HL-60/S4 treated with retinoic acid at 250 ng/mL for 4 days and 3 days (cell line): Measurements from ENCODE around the gene FRYL.
"Not testable (repeated sequence)": the region's sequence is repeated elsewhere in the genome, so short reads cannot be mapped to it uniquely, and the experiment has no call there.

Experiments used
- in situ Hi-C: fragments of 300-500 bp; cut with MboI; formaldehyde crosslinking; loops from 2 replicates; pipeline ENCODE4 v1.7.0; 2022; ENCODE audit warnings: low sequenced_read_pairs

Gene FRYL

DNA sequence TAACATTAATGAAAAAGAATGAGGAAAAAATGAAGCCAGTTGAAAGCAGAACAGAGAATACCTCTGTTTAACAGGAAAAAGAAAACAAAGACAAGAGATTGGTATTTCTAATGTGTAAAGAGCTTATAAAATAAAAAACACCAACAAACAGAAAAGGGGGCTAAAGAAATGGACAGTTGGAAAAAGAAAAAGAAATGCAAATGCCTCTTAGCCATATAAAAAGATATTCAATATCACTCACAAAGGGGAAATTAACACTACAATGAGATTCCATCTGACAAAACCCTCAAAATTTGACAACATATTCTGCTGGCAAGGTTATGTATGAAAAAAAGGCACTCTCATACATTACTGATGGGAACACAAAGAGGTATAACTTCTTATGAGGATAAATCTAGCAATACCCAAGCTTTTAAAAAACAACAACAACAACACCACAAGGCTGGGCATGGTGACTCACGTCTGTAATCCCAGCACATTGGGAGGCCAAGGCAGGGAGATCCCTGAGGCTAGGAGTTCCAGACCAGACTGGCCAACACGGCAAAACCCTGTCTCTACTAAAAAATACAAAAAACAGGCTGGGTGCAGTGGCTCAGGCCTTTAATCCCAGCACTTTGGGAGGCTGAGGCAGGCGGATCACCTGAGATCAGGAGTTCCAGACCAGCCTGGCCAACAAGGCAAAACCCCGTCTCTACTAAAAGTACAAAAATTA is 75.8 kb downstream of the FRYL start:
- in situ Hi-C loops: no loop called here

DNA sequence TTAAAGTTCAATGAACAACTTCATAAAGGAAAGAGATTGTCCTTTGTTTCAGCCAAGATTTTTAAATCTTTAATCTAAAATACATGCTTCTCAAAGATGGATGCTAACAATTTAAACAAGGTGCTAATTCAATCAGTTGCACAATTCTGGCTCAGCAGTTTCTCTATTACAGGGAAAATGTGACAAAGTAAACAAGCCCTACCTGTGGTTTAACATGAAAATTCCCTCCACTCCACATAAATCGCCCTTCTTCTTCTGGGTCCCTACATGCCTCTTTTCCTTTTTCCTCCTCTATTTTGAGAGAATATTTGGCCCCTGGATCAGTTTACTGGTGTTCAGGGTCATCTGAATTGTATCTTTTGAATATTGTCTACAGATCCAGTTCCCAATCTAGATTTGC is 80.6 kb downstream of the FRYL start:
- in situ Hi-C loops: no loop called here

DNA sequence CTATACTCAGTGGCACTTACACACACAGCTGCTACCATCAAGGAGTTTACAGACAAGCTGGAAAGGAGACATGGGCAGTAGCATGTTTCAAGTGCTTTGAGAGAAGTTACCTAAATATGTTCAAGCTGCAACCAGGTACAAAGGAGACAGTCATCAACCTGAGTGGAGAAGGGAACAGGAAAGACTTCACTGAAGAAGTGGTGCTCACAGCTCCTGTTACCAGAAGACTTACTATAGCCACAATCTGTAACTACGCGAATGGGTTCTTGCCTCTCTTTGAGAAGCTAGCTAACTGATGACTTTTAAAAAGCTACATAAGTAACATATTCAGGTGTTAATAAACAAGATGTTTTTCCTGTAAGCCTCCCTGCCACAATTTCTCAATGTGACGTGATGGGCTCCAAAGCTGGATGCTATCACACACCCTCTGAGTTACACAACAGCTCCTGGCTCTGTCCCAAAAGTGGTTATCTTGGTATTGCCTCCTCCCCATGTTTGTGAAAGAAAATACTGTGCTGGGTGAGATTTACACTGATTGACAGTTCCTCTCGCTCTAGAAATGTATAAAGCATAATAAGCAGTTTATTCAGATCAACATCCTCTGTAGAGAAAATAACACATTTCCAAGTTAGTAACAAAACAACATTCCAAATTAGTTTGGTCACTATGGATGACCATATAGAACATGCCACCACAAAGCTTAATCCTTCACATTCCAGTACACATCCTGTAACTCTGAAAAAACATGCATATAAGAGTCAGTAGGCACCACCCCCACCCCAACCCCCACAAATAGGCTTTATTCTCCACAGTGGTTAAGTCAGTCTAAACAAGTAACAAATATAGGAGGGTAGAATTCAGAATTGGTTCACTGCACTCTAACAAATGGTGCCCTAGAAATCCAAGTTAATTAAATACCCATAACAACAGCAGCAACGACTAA is 81.8 kb downstream of the FRYL start:
- in situ Hi-C loops: no loop called here

DNA sequence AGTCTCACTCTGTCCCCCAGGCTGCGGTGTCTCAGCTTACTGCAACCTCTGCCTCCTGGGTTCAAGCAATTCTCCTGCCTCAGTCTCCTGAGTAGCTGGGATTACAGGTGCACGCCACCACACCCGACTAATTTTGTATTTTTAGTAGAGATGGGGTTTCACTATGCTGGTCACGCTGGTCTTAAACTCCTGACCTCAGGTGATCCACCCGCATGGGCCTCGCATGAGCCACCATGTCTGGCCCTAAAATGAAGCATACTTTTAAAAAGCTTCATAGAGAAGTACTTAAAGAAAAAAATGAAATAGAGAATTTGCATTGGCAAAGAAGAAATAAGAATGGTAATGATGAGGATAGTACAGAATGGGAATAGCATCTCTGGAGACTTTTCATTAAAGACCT is 82.6 kb downstream of the FRYL start:
- in situ Hi-C loops: not testable (repeated sequence)

DNA sequence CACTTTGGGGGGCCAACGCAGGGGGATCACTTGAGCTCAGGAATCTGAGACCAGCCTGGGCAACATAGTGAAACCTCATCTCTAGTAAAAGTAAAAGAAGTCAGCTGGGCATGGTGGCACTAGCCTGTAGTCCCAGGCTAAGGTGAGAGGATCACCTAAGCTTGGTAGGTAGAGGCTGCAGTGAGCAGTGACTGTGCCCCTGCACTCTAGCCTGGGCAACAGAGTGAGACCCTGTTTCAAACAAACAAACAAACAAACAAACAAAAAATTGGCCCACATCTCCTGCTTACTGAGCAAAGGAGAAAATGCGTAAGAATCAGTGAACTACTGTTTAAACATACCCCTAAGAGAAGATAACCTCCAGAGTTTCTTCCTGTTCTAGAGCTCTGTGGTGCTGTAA is 85.3 kb downstream of the FRYL start:
- in situ Hi-C loops: no loop called here

DNA sequence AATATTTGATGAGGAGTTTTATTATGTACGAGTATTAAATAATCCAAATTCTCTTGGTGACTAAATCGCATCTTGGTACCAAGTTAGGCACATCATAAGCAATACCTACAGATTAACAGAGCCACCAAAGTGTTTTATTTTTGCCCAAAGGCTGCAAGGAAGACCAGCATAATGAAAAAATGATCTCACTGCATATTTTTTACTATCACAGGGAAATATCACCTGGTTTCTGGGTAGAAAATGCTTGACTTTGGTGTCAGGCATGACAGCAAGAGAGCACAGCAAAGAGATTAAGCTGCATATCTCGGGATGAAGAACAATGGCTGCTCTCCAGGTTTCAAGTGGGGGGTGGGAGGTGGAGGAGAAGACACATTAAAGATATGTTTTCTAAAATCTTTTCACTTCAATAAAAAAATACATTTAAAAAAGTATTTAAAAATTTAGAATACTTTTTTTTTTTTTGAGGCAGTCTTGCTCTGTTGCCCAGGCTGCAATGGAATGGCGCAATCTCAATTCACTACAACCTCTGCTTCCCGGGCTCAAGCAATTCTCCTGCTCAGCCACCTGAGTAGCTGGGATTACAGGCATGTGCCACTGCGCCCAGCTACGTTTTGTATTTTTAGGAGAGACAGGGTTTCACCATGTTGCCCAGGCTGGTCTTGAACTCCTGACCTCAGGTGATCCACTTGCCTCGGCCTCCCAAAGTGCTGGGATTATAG is 86.1 kb downstream of the FRYL start:
- in situ Hi-C loops: no loop called here

DNA sequence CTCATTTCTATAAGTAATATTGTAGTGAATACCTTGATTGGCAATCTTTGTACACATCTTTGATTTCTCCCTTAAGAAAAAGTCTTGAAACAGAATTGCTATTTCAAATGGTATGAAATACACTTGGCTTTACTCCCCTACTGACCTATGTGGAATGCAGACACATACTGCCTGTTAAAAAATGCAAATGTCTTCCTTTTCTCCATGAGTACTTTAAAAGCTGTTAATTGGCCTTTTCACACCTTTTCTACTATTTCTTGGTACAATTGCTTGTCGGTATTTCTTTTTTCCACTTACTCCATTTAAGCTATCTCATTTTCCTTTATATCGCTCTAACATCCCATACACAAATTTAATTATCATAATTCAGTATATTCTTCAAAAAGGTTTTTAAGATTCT is 87.2 kb downstream of the FRYL start:
- in situ Hi-C loops: no loop called here

DNA sequence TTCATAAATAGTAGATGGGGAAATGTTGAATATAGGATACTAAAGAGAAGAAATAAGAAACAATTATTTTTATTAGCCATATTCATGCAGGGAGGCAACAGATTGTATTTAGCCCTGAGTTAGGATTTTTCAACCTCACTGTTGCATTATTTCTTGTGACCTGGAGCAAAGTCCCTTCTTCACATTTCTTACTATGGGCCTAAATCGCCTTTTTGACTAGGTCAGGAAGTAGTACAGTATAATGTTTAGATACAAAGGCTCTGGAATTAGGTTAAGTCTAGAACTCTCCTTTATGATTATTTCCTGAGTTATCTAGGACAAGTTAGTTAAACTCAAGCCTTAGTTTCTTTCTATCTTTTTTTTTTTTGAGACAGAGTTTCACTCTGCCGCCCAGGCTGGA is 88.0 kb downstream of the FRYL start:
- in situ Hi-C loops: no loop called here

DNA sequence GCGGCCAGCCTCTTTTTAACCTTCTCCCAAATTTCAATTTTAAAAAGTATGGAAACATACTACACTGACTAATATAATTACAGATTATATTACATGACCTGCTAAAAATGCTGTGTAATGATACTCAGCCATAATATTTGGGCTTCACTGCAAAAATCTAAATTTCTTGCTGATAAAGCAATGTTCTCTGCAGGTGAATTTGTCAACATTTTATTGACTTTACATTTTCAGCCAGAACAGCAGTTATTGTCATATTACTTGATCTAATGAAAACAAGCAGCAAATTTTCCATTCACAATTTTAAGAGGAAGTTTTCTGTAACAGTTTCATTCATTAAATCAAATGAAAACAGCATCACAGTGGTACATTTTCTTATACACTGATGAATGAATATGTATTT is 91.1 kb downstream of the FRYL start:
- in situ Hi-C loops: no loop called here

DNA sequence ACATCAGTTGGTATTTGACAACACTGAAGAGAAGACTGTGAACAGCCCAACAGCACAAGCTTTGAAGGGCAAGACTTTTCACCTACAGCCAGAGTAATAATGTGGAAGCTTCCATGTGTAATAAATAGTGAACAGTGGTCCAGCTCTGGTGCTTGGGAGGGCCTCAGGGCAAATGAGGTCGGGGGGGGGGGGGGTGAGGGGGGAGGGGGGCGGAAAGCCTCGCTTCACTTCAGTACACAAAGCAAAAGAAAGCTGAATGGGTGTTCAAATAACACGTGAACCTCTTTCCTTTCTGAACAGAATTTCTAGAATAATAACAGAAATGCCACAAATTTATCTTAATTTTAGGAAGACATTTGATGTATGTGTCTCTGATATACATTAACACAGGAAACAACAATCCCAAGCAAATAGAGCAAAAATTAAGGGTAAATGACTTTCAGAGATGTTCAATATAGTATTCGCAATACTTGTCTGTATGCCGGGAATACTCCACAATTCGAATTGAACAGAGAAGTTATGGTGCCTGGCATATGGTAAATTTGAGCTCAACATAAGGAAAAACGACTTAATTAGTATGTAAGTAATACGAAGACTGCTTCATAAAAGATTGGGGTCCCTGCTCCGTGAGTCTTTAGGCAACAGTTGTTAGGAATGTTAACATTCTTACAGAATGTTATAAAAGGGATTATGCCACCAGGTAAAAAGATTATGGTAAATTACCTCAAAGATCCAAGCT is 92.6 kb downstream of the FRYL start:
- in situ Hi-C loops: no loop called here

DNA sequence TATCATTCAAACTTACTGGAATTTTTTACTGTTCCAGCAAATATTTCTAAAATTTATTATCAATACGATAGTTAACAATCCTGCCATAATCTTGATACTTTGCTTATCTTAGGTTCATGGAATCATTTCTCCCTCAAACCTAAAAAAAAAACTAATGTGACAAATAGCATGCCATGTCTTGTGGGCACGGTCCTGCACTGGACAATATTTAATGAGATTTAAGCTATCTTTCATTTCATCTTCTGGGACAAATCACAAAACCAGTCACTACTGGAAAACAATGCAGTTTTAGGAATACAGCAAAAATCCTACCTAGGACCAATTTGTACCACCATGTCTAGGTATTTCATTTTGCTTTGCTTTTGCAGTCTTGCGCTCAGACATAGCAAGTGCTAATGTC is 93.7 kb downstream of the FRYL start:
- in situ Hi-C loops: no loop called here

DNA sequence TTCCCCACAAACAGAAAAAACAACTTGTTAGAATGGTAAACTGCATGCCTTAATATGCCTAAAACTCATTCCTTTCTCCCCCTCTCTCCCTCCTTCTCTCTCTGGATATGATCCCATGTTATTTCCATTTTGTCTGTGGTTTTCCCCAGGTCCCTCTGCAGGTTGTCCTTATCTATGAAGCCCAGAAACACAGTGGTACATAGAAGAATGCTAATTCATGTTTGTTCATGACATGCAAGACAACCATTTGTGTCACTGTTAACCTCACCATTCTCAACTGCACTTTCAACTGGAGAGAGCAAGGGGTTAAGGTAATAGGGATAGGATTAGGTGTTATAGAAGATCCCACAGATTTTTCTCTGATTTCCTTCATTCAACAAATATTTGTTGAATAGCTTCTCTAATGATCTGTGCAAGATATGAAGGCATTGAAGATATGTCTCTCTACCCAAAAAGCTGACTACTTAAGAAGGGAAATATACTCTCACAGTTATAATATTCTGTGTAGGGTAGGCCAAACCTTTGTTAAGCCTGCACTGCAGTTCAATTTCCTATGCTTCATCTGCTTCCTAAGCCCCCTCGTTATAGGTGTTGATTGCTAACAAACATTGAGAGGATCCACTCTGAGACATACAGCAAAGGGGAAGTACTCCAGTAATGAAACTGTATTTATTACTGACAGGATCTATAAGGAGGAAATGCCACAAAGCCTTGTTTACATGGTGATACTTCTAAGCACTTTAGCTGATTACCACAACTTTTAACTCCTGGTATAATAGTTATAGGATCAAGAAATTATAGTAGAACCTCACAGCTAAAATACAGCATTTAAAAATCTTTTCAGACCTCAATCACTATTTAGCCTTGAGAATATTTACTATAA is 96.1 kb downstream of the FRYL start:
- in situ Hi-C loops: no loop called here

DNA sequence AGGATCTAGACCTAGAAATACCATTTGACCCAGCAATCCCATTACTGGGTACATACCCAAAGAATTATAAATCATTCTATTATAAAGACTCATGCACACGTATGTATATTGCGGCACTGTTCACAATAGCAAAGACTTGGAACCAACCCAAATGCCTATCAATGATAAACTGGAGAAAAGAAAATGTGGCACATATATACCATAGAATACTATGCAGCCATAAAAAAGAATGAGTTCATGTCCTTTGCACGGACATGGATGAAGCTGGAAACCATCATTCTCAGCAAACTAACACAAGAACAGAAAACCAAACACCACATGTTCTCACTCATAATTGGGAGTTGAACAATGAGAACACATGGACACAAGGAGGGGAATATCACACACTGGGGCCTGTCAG is 97.2 kb downstream of the FRYL start:
- in situ Hi-C loops: not testable (repeated sequence)

DNA sequence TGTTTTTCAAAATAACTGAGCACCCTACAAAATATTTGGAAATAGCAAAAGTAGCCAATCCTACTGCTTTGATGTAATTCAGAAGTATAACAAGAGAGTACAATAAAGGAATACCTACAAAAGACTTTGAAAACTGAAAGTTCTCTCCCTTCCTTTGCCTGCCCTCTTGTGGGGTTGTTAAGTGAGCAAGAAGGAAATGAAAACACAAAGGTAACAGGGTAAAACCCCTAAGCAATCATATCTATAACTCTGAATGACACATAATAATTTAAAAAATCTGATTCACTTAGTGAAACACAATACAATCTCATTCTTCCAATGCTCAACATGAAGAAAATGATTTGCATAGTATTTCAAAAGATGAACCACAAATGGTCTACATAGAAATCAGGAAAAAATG is 98.2 kb downstream of the FRYL start:
- in situ Hi-C loops: no loop called here

DNA sequence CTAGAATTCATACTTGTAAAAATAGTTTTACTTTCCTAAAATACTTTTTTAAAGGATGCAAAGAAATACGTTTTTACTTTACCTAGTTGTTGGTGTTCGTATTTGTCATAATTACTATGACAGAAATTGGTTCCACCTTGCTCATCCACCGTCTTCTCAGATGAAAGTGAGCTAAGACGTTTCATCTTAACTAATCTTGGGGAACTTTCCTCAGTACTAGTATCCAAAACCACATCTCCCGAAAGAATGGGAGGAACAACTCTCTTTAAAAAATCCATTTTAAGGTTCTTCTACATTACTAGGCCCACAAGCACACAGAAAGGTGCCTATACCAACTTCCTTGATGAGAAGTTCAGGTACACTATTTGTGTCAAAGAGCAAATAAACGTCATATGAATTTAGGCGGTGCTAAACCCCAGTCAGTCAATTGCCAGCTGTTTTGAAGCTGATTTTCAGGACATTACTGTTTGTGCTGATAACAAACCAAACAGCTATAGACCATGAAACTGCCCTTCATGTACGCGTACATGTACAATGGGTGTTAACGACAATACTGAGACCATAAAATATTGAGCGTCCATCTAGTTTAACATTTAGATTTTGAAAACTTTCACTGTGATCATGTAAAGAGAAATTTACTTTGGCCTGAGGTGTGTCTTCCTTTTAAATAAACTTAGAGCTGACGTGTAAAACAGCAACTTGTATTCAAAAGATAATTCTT is 99.1 kb downstream of the FRYL start:
- in situ Hi-C loops: no loop called here

DNA sequence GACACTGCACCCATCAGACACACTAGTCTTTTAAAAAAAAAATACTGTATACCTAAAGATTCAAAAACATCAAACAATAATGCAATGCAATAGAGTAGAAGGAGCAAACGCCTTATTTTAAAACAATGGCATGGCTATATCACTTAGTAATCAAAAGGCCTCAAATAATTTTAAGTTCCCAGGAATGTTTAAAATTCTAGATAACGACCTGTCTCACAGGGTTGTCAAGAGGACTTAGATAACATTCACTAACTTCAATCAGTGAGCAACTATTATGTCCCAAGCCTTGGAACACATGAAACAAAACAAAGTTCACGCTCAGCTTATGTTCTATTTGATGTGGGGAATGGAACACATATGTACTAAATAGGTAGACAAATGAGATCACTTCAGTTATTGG is 106.5 kb downstream of the FRYL start:
- in situ Hi-C loops: no loop called here

DNA sequence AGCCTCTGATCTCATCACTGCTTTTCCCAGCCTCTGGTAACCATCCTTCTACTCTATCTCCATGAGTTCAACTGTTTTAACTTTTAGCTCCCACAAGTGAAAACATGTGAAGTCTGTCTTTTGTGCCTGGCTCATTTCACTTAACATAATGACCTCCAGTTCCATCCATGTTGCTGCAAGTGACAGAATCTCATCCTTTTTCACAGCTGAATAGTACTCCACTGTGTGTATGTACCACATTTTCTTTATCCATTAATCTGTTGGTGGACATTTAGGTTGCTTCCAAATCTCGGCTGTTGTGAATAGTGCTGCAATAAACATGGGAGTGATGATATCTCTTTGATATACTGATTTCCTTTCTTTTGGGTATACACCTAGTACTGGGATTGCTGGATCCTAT is 109.5 kb downstream of the FRYL start:
- in situ Hi-C loops: no loop called here

DNA sequence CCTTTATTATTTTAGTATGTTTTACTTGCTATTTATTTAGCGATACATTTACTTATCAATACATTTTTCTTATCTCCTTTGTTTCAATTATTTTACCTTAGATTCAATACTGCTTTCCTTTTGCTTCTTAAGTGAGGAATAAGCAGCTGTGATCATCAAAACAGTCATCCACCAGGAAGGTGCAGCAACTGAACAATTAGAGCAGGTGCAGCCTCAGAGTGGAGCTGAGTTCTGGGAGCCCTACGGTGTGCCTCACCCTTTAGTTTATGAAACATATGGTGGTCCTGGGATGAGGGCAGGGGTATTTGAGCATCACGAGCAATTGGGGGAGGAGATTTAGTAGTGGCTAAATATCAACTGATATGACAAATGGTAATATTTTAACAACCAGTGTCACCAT is 111.0 kb downstream of the FRYL start:
- in situ Hi-C loops: no loop called here

DNA sequence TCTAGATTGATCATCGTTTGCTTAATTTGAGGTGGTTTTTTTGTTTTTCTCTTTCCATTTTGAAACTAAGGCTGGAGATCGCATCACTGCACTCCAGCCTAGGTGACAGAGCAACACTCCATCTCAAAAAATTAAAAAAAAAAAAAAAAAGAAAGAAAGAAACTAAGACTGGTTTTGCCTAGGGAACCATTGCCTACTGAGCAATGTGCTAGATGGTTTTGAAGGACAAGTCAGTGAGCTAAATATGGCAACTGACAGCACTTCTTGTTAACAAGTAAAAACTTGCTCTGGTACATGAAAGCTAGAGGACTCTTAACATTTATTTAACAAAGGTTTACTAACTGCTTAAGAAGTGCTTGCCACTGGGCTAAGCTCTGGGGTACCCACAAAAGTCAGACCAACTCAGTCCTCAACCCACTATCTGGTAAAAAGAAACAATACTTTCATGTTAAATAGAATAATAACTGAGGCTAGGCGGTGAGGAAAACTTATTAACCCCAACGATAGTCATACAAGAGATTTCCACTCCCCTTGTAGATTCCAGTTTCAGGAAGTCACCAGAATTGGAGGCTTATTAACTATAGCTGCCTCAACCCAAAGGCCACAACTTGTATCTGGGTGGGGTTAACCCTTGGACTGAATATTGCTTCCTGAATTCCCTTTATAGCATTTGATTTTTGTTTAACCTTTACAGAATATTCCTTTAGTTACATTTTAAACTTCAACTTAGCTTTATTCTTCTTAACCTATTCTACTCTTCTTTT is 111.6 kb downstream of the FRYL start:
- in situ Hi-C loops: no loop called here
